Measurements from ENCODE around the gene OR6A2.

Gene OR6A2

DNA sequence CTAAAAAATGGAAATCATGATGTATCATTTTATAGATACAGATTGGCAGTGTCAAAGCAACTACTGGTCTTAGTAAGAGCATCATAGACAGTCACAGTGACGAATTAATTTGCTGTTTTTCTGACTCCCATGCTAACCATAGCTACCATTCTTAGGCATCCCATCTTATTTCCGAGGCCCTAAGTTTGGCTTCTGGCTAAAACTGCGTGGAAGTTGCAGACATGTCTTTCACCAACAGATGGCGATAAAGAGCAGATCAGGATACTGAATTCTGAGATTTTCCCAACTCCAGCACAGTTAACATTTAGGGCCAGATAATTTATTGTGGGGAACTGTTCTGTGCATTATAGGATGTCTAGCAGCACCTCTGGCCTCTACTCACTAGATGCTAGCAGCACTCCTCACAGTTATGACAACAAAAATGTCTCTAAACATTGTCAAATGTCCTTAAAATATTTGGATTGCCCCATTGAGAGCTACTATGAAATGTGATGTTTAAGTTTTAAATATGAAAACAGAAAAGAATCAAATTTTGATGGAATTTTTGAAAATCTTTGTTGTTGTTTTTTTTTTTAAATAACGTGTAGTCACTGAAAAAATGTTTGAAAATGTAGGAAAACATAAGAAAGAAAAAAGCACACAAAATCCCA lies 44.1 kb downstream of the OR6A2 start:
- no peak for DNase-seq

DNA sequence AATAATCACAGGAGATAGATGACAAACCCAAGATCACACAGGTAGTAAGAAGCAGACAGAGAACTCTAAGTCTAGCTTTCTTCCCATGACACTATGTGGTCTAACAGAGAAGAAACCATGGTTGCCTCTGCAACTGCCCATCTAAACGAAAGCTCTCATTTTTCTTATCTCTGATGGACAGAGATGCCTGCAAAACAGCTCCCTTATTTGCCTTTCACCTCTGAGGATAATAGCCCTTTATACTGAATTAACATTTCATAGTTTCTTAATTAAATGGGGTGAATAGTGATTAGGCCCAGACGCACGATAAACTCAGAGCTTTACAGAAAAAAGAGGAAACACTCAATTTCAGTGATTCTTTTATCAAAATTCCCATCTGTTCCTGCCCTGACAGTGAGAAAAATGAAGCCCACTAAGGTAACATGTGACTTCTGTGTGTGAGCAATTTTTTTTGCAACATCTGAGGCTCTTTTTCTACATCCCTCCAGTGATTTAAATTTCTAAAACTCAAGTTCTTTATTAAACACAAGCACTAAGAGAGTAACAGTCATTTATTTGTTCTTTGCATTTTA lies 52.3 kb downstream of the OR6A2 start:
- no peak for DNase-seq

DNA sequence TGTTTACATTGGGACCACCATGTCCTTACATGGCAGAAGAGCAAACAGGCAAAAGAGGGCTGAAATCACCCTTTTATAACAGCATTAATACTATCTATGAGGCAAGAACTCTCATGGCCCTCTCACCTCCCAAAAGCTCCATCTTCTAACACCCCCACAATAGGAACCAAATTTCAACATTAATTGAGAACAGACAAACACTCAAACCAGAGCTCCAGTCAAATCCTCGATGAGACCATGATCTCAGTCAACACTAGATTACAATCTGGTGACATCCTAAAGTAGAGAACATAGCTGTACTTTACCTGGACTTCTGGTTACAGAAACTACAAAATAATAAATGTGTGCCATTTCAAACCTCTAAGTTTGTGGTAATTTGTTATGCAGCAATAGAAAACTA lies 52.9 kb downstream of the OR6A2 start:
- no peak for DNase-seq

- no peak for DNase-seq
Observed at GRCh38 chr11:6746086-6746618, 53.3 kb downstream of the OR6A2 start.

GRCh38 chr11:6745465-6746015 lies 53.9 kb downstream of the OR6A2 start:
- no peak for DNase-seq

DNA sequence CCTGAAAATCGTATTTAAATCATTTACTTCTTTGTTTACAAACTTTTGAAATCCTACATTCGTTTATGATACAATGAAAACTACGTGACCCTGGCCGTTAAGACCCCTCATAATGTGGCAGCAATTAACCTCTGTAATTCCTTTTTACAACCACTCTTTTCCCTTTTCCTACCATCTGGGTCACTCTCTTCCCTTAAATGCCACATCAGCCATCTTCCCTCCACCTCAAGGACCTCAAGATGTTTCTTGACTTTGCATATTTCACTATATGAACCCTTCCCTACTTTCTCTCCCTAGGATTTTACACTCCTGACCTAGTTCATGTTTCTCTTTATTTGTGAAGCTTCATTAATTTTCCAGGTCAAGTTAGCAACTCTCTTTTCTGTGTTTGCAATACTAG lies 54.5 kb downstream of the OR6A2 start:
- no peak for DNase-seq

DNA sequence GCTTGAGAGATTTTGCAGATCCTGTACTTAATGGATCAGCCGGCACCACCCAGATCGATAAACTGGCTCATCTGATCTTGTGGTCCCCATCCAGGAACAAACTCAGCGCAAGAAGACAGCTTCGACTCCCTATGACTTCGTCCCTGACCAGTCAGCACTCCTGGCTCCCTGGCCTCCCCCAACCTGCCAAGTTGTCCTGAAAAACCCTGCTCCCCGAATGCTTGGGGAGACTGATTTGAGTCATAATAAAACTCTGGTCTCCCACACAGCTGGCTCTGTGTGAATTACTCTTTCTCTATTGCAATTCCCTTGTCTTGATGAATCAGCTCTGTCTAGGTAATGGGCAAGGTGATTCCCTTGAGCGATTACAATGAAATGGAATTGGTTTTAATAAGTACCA lies 57.2 kb downstream of the OR6A2 start:
- DNase-seq, result no peak
